Glomerular visceral epithelial cell (primary cell): ENCODE data around the gene DUOXA1.
"Not testable (repeated sequence)": the region's sequence is repeated elsewhere in the genome, so short reads cannot be mapped to it uniquely, and the experiment has no call there.

Source experiments
- DNase-seq: peaks from one replicate; pipeline ENCODE4 v3.0.0-alpha.2; 2016; ENCODE audit errors: extremely low spot score

Gene DUOXA1

DNA sequence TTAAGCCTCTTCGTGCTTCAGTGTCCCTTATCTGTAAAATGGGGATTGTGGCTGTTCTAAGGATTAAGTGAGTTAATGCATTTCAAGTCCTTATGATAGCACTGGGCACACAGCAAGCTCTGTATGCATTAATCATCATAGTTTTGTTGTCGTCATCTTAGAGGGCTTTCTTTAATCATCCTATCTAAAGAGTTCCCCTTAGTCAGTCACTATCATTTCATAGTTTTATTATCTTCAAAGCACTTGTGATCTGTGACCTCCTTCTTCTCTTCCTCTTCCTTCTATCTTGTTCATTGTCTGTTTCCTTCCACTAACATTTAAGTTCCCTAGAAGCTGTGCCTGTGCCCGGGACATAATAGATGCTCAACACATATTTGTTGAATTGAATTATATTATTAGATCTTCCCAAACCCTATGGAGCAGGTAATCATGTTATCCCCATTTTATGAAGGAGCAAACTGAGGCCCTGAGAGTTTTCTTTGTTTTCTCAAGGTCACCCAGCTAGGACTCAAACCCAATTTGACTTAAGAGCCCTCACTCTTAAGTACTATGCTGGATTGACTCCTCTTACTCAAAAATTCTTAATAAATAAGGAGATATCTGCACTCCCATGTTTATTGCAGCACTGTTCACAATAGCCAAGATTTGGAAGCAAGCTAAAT lies 39.8 kb downstream of the DUOXA1 start:
- DNase-seq, result no peak

- peak; percentile 54 for DNase-seq
Measured at GRCh38 chr15:45088801-45089711, 40.6 kb downstream of the DUOXA1 start.

DNA sequence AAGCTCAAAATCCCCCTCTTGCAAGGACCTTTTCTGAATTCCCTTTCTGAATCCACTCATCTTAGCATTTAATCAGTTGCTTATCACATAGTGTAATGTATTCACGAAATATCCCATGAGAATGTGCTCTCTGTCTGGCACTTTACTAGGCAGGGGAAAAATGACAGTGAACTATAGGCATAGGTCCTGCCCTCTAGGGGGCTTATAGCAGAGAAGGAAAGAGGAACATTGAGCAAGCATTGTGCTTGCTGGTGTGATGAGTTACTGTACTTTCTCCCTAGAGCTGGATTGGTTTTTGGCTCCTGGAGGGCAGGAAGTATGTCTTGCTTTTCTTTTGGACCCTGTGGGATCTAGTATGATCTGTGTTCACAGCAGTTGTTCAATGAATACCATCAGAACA lies 42.2 kb downstream of the DUOXA1 start:
- DNase-seq, result no peak

GRCh38 chr15:45084163-45084562 lies 45.5 kb downstream of the DUOXA1 start:
- DNase-seq, result no peak

DNA sequence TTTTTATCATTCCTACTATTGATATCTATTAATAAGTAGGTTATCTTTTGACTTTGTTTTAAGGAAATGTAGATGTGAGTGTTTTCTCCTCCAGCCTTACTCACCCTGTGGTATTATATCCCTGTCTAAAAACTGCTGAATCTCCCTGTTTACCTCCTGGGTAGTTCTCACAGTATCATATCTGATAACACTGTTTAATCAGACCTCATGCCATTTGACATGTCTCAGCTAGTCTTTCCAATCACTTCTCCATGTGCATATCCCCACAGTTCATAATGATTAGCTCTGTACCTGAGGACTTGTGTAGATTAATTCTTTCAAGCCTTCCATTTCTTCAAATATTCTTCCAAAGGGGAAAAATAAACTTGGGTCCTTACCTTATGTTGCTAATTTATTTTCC lies 46.5 kb downstream of the DUOXA1 start:
- DNase-seq, result no peak

DNA sequence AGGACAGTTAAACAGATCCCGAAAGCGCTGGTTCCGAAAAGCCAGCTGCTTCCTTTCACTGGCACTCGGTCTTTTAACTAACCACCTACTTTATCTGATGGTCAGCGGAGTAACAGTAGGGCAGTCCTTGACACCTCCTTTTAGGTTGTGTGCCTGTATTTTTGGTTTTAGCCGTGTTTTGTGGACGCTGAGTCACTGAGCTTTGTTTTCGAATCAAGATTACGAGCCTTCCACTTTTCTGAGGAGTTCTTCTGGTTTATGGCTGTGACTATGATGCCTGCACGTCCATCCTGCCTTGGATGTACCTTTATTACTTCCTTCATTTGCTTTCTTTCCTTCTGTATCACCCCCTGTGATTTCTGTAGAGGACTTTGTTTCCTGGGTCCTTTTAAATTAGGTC lies 47.3 kb downstream of the DUOXA1 start:
- not testable (repeated sequence) for DNase-seq

- DNase-seq, result not testable (repeated sequence)
Measured at GRCh38 chr15:45080593-45080992, 49.1 kb downstream of the DUOXA1 start.

- peak; percentile 18 for DNase-seq
Measured at GRCh38 chr15:45079628-45080246, 49.9 kb downstream of the DUOXA1 start.

DNA sequence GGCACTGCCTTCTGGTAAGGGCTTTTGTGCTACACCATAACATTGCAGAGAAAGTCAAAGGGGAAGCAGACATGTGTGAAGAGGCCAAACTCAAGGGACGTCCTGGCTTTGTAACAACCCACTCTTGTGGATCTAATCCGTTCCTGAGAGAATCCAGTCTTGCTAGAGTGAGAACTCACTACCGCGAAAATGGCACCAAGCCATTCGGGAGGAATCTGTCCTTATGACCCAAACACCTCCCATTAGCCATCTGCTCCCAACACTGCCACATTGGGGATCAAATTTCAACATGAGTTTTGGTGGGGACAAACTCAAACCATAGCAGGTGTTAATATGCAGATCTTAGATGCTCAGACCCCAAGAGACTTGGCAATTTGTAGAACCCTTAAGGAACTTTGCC lies 50.5 kb downstream of the DUOXA1 start:
- DNase-seq, result peak; percentile 25

DNA sequence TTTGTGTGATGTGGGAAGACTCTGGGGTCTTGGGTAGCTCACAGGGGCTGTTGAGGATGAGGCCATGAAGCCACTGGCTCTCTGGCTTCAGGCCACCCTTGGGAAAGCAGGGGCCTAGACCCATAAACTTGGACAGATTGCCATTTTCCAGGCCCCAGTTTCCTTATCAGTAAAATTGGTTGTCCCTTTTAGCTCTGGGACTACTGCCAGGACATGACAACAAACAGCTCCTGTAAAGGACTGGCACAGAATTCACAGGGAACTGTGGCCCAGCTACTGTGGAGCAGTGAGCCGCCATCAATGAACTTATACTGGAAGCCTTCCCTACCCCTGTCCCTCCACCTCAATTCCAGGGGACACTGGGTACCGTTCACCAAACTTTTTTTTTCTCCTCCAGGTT lies 52.3 kb downstream of the DUOXA1 start:
- DNase-seq, result not testable (repeated sequence)

GRCh38 chr15:45075440-45076320 lies 54.0 kb downstream of the DUOXA1 start:
- DNase-seq, result not testable (repeated sequence)

DNA sequence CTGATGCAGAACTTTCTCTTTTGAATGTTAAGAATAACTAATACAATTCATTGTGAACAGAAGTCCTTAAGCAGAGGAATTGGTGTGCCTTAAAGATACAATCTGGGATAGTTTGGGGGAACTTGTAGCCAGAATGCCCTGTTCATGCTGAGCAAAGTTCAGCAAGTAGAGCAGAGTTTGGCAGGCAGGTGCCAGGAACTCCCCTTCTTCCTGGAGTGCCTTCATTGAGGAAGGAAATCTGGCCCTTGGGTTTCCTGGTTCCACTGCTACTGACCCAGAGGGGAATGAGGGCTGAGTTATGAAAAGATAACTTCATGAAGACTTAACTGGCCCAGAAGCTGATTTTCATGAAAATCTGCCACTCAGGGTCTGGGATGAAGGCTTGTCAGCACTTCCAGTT lies 56.1 kb downstream of the DUOXA1 start:
- not testable (repeated sequence) for DNase-seq

DNA sequence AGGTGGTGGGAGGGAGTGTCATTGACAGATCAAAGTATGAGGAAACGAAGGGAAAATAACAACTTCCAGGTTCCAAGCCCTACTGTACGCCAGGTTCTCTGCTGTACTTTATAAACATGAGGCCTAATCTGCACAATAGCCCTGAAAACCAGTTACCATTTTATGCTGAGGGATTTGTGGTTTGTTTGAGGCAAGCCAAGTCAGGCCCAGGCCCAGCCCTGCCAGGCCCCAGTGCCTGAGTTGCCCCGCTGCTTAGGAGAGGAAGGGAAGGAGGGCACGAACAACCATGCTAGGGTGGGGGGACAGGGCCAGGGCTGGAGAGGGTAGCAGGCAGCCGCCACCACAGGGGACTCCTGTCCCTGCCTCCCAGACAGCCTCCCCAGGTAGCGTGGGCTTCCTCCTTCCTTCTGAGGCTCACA lies 59.7 kb downstream of the DUOXA1 start:
- DNase-seq, result not testable (repeated sequence)
